ENCODE data around the gene DENND11.

DNA sequence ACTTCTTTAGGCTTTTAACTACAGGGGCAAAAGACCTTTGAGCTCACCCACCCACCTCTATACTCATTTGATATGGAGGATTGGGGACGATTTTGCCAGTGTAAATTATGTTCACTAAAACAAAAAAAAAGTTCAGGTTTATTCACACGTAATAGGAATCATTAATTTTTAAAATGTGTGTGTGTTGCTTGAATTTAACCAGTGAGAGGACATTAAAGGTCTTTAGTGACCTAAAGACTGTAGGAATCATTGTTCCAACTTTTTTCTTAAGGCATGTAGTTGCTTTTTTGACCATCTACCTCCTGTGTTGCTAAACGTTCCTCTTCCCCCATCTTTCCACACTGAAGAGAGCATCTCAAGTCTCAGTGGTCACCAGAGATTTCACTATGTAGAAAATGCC is 37.3 kb upstream of the DENND11 start:
- TF ChIP-seq, protein P1, sequence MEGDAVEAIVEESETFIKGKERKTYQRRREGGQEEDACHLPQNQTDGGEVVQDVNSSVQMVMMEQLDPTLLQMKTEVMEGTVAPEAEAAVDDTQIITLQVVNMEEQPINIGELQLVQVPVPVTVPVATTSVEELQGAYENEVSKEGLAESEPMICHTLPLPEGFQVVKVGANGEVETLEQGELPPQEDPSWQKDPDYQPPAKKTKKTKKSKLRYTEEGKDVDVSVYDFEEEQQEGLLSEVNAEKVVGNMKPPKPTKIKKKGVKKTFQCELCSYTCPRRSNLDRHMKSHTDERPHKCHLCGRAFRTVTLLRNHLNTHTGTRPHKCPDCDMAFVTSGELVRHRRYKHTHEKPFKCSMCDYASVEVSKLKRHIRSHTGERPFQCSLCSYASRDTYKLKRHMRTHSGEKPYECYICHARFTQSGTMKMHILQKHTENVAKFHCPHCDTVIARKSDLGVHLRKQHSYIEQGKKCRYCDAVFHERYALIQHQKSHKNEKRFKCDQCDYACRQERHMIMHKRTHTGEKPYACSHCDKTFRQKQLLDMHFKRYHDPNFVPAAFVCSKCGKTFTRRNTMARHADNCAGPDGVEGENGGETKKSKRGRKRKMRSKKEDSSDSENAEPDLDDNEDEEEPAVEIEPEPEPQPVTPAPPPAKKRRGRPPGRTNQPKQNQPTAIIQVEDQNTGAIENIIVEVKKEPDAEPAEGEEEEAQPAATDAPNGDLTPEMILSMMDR (IDR thresholded peaks at IDR 0.05) = no peak
- no peak for TF ChIP-seq EZH2 (IDR thresholded peaks at IDR 0.05; ENCODE audit: borderline replicate concordance, insufficient read depth, low read depth, low read length, poor library complexity, severe bottlenecking)
